ENCODE data around the gene ALDH3A2.

DNA sequence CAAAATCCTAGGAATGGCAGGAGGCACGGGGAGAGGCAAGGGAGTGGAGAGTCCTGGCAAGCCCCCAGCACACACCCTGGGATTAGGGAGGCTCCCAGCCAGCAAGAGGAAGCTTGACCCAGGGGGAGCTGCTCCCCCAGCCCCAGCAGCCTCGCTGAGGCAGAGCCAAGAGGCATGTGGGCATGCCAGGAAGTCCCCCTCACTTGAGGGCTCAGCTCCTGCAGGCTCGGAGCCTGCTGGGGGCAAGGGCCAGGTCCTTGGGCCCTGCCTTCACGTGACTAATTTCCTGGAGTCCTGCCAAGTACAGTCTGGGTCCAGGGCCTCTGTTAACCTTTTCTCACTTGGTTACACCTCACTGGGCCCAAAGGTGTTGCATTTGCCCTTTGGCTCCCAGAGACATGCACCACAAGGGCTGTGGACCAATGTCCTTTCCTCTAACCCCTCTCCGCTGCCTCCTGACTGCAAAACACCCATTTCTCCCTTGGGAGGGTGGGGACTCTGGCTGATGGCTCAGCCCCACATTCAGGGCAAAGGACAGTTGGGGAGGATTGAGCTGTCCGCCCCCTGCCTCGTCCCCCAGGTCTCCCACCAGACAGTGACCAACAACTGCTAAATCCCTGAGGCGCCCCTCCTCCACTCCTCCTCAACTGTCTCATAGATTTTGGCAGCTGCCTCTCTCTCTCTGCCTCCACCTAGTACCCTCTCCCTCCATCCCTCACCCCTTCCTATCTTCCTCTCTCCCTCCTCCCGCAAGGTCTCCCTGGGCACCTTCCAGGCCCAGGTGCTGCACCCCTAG is 72.3 kb downstream of the ALDH3A2 start:
- TF ChIP-seq, protein P1, sequence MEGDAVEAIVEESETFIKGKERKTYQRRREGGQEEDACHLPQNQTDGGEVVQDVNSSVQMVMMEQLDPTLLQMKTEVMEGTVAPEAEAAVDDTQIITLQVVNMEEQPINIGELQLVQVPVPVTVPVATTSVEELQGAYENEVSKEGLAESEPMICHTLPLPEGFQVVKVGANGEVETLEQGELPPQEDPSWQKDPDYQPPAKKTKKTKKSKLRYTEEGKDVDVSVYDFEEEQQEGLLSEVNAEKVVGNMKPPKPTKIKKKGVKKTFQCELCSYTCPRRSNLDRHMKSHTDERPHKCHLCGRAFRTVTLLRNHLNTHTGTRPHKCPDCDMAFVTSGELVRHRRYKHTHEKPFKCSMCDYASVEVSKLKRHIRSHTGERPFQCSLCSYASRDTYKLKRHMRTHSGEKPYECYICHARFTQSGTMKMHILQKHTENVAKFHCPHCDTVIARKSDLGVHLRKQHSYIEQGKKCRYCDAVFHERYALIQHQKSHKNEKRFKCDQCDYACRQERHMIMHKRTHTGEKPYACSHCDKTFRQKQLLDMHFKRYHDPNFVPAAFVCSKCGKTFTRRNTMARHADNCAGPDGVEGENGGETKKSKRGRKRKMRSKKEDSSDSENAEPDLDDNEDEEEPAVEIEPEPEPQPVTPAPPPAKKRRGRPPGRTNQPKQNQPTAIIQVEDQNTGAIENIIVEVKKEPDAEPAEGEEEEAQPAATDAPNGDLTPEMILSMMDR (IDR thresholded peaks at IDR 0.05): no peak
- TF ChIP-seq SIN3A (IDR thresholded peaks at IDR 0.05; ENCODE audit: borderline replicate concordance, insufficient read depth, low read depth, low read length): no peak
- TF ChIP-seq, protein P2, sequence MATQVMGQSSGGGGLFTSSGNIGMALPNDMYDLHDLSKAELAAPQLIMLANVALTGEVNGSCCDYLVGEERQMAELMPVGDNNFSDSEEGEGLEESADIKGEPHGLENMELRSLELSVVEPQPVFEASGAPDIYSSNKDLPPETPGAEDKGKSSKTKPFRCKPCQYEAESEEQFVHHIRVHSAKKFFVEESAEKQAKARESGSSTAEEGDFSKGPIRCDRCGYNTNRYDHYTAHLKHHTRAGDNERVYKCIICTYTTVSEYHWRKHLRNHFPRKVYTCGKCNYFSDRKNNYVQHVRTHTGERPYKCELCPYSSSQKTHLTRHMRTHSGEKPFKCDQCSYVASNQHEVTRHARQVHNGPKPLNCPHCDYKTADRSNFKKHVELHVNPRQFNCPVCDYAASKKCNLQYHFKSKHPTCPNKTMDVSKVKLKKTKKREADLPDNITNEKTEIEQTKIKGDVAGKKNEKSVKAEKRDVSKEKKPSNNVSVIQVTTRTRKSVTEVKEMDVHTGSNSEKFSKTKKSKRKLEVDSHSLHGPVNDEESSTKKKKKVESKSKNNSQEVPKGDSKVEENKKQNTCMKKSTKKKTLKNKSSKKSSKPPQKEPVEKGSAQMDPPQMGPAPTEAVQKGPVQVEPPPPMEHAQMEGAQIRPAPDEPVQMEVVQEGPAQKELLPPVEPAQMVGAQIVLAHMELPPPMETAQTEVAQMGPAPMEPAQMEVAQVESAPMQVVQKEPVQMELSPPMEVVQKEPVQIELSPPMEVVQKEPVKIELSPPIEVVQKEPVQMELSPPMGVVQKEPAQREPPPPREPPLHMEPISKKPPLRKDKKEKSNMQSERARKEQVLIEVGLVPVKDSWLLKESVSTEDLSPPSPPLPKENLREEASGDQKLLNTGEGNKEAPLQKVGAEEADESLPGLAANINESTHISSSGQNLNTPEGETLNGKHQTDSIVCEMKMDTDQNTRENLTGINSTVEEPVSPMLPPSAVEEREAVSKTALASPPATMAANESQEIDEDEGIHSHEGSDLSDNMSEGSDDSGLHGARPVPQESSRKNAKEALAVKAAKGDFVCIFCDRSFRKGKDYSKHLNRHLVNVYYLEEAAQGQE (IDR thresholded peaks at IDR 0.05; ENCODE audit: insufficient read depth in 1 of 2, low read depth in 2 of 2, low read length in 1 of 2): no peak
- TF ChIP-seq POLR2AphosphoS5 (IDR thresholded peaks at IDR 0.05; ENCODE audit: low read depth, low read length): no peak
